IPS-11a (cell line): ENCODE measurements around the gene FBXL14.
"Not testable (repeated sequence)": the region's sequence is repeated elsewhere in the genome, so short reads cannot be mapped to it uniquely, and the experiment has no call there.

Experiments
- H3K4me3 ChIP-seq: one replicate; pipeline ENCODE4 v1.5.1; 2013; ENCODE audit warnings: low read depth, low read length, control low read depth

FBXL14 gene

DNA sequence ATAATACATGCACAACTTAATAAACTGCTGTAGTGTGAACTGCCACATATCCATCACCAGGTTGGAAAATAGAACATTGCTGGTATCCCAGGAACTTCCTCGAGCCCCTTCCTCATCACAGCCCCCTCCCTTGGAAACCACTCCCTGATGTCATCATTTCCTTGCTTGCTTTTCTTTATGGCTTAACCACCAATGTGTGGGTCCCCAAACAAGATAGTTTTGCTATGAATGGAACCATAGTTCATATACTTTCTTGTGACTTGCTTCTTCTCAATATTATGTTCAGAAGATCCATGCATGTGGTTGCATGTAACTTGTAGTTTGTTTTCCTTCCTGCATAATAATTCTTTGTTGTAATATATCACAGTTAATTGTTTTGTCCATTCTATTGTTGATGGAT is 25.7 kb upstream of the FBXL14 start:
- H3K4me3 ChIP-seq, result no peak overlapping the region

DNA sequence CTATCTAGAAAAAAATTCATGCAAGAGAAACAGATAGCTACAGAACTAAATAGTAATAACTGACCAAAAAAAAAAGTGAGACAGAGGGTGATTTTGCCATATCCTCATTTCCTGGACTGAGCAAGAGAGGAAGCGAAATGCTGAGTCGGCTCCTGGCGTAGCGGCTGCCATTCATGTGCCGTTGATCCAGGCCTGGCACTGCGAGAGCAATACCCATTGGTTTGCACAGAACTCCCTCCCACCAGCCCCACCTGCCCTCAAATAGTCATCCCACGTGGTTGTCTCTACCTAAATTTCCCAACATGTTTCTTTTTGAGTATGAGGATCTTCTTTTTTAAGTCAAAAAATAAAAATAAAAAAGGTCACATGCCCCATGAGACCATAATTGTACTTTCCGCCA is 25.2 kb upstream of the FBXL14 start:
- H3K4me3 ChIP-seq, result no peak overlapping the region

DNA sequence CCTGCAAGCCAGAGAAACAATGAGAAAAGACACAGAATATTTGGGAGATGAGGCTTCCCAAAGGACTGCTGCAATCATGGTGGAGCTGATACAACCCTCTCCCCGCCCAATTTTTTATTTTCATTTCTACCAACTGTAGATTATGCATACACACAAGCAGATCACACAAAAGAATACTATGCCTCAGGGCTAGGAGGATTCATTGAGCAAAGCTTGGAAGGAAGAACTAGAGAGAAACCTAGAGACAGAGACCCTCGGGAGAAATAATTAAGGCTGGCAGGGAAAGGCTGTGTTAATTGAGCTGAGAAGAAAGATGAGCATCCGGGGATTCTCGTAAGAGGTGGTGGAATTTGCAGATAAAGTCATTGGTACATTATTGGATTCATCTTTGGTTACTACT is 24.8 kb upstream of the FBXL14 start:
- no peak overlapping the region for H3K4me3 ChIP-seq

DNA sequence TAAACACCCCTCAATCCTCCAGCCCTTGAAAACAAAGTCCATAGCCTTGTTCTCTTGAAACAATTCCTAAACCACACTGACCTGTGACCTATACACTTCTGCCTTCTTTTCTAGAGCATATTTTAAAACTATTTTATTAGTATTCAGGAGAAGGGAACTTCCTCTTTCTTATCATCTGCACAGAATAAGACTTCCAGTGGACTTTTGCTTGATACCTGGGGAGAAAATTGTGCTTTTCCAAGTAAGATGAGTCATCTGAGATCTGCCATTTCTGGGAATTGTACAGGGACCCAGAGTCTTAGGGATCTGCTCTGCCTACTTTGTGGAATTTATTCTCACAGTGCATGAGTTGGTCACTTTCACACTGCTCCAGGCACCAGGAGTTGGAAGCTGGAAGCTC is 24.1 kb upstream of the FBXL14 start:
- no peak overlapping the region for H3K4me3 ChIP-seq

DNA sequence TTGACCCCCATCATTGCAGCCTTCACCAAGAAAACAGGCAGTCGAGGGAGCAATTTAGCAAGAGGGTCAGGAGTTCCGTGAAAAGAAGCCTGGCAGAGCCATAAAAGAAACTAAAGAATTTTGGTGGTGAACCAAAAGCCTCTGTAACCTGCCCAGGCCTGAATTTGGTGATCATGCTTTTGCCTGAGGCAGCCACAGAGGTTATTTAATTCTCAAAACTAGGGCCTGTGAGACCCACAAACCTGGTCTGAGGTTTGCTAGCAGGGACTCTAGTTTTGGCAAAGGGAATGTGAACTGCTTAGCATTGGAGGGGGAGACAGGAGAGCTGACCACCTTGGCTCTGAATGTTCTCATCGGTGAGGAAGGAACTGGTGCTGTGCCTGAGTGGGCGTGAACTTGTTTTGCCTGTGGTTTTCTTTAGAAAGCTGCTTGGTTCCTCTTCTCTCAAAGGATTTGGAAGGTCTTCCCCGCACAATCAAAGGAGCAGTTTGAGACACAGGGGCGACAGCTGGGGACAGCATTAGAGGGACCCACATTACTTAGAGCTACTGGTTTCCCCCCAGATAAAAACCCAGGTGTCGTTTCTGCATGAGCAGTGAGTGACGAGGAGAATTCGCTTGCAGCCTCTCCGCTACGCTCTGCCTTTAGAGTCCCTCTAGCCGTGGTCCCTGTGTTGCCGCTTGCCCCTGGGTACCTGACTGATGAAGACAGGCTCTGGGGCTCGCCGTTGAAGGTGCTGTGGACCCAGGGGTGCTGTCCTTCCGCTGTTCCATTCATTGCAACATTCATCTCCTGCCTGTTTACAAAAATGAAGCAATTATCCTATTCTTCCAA is 22.1 kb upstream of the FBXL14 start:
- H3K4me3 ChIP-seq, result no peak overlapping the region

DNA sequence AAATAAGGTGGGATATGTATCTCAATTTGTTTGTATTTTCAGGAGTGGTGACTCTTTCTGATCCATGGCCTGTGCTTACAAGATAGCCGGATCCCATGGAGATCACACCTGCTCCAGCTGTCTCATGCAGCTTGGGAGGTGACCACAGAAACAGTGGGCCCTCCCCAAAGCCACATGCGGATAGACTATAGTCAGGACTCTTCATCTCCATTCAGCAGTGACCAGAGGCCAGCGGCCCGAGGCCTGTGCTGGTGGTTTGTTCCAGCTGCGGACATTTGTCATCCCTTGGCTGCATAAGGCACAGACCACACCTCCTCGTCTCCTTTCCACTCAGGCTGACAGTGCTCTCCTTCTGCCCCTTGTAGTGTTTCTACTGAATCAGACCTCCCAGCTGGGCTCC is 20.0 kb upstream of the FBXL14 start:
- no peak overlapping the region for H3K4me3 ChIP-seq

DNA sequence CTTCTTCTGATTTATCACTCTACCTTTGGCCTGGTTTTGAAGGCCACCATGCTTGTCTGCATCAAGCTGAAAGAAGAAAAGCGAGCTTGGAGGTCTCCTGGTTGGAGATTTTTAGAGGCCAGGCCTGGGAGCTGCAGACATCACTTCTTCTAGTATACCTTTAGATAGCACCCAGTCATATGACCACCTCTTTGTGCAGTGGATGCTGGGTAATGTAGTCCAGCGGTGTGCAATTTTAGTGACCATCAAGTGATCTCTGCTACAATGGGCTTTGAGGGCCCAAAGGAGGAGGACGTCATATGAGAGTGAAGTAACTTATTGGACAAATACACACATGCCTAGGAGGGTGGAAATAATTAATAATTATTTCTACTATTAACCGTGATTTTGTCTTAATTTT is 19.5 kb upstream of the FBXL14 start:
- H3K4me3 ChIP-seq, result no peak overlapping the region

DNA sequence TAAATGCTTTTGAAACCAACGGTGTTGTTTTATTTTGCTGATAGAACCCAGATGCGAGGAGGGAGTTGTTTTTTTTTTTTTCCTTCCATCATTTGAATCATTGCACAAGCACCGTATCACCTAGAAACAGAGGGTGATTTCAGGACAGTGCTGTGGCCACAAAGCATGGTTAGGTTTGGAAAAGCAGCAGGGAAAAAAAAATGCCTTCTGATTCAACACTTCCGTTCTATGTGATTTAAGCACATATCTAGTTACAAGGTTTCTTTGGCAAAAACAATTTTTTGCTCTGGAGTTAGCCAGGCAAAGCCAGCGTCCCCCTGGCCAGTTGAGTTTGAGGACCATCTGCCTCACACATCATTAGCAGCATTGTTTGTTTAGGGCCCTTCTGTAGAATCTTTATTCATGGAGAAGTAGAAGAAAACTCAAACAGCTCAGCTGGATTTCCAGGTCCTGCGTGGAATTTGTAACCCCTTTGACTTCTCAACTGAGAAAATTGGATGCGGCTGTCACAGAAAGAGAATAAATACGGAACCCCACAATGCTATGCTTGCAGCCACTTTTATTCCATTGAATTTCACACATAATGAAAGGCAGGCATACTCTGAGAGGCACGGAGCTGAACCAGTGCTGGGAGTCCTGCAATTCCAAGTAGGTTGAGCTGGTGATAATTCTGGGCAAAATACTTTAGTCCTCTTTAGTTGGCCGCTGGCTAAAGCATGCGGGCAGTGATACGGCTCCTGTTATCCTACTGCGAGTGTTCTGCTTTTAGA is 17.6 kb upstream of the FBXL14 start:
- H3K4me3 ChIP-seq, result no peak overlapping the region

DNA sequence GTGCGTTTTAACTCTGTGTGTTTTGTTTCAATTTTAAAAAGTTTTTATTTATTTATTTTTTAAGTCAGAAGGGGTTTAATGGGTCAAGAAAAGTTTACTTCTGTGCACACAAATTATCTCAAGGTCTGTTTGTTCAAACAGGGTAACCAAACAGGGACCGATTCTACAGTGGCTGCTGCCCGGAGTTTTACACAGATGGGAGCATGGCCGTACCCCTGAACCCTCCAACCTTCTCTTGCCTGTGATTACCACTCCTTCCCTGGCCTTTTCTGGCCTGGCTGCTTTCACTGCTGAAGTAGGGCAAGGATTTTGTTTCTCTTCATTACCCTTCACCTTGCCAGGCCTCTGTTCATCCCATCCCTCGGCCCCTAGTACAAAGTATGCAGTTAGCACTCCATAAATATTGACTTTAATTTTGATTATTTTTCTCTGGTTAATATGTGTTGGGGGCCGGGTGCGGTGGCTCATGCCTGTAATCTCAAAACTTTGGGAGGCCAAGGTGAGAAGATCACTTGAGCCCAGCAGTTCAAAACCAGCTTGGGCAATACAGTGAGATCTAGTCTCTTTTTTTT is 15.8 kb upstream of the FBXL14 start:
- no peak overlapping the region for H3K4me3 ChIP-seq

DNA sequence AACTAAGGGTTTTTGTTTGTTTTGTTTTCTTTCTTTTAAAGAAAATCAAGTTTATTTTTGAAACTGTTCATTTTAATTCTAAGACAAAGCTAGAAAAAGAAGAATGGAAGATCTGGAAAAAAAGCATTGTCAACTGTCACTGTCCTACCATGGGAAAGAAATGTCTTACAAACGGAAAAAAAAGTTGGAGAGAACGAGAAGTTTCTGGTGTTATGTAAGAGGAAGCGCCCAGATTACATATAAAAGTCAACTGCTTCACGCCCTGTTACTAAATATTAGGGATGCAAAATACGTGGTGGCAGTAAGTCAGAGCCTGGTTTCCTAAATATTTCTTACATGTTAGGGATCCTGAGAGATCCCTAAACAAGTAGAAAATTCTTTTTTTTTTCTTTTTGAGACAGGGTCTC is 14.3 kb upstream of the FBXL14 start:
- H3K4me3 ChIP-seq, result no peak overlapping the region

DNA sequence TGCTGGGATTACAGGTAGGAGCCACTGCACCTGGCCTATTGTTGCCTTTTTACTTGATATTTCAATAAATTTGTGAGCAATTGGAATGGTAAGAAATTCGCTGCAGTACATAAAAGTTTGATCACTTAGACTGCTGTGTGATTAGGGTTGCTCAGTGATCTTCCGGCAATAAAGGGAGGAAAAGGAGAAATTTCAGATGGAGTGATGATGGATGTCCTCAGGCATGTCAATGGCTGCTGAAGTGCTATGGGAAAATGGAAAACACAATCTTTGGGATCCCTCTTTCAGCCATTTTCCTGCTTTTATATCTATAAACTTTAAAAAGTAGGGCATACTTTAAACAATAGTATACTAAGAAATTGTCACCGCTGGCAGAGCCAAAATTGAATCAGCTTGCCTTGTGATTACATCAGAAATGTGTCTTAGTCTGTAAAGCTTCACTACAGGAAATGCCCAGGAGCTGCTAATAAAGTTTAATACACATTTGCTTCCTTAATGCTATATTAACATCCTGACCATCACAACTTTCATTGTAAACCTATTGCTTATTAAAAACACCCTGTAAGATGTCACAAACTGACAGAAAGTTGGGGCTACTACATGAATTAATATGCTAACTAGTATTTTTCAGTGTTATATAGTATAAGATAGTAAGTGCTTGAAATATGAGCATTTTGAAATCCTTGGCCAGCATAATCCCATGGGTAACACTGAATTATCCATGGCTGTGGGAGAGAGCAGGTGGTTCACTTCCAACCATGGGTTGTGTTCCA is 13.7 kb upstream of the FBXL14 start:
- no peak overlapping the region for H3K4me3 ChIP-seq

DNA sequence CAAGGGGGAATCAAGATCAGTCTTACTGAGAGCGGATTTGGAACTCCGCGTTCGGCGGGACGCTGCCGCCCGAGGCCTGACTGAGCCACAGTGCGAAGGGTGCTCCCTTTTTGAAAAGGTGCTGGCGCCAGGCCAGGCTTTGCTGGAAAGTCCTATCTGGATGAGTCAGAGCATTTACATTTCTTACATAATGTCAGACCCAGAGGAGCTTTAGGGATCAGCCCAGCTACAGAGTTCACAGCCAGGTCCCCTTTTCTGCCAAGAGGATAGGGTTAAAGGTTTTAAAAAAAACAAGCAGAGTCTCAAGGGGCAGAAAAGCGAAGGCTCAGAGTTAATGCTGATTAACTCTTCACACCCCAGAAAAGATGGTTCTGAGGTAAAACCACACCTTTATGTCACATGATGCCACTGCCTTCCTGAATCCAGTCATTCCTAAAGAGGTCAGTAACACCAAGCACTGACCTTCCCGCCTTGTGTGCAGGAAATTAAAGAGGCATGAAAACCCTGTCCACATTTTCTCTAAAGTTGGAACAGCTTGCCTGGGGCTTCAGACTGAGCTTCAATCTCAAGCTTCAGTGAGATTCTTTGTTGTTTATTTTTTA is 11.7 kb upstream of the FBXL14 start:
- peak overlapping the region; percentile 31 for H3K4me3 ChIP-seq

DNA sequence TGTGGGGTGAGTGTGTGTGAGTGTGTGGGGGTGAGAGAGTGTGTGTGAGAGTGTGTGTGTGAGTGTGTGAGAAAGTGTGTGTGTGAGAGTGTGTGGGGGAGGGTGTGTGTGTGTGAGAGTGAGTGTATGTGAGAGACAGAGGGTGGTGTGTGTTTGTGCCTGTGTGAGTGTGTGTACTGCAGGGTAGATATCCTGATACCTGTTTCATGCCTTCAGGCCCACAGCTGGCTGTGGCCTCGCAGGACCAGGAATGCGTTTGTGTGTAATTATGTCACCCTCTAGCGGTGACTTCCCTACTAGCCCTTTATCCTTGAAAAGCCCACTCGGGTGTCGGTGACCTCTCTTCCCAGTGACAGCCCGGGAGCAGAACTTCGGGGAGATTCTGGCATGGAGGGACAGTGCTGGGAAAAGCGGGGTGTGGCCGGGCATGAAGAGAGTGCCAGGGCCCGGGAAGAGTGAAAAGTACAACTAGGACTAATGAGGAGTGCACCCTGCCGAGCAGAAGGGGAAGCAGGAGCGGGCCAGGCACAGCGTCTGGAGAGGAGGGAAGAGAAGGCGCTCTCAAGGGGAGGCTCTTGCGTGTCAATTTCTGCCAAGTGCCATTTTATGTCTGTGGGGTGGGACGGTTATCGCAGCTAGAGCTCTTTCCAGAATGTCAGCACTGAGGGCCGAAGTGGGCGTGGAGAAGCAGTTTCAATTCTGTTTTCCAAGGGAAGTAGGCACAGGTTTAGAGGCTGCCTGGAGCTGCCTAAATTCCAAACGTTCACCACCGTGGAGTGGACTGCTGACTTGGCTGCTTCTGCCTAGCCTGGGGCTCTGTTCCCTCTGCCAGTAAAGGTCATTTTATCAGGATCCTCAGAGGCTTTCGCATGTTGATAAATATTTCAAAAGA is 11.0 kb upstream of the FBXL14 start:
- H3K4me3 ChIP-seq, result peak overlapping the region; percentile 31

DNA sequence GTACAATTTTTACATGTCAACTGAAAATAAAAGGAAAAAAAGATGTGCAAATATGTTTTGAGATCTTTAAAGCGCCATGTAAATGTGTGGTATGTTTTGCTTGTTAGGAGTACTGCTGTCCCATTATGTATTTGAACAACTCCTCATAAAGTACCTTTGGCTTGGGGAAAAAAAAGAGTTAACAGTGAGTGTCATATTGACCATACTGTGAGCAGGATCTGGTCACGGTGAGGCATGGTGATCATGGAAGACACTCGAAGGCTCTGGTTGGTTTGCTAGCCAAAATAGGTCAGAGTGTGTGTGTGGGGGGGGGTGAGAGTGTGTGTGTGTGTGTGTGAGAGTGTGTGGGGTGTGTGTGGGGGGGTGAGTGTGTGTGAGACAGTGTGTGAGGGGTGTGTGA is 10.1 kb upstream of the FBXL14 start:
- no peak overlapping the region for H3K4me3 ChIP-seq

DNA sequence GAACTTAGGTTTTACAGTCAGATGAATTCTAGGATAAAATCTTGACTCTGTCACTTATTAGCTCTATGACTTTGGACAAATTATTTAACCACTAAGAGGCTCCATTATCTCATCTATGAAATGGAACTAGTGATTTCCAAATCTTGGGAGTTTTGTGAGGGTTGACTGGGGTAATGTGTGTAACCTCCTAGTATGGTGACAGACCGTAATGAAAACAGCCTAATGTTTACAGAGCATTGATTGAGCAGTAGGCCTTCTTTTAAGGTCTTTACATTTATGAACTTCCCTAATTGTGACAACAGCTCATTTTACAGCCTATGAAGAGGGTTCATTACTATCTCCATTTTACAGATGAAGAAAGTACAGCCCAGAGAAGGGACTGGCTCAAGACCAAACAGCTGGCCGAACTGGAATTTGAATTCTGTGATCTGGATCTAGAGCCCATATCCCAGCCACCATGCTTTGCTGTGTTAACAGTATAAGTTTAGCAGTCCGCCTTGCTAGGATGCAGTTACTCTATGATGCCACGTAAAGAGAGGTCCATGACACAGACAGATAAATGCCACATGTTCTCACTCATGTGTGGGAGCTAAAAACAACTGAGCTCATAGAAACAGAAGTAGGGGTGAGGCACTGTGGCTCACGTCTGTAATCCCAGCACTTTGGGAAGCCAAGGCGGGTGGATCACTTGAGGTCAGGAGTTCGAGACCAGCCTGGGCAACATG is 9.1 kb upstream of the FBXL14 start:
- no peak overlapping the region for H3K4me3 ChIP-seq

DNA sequence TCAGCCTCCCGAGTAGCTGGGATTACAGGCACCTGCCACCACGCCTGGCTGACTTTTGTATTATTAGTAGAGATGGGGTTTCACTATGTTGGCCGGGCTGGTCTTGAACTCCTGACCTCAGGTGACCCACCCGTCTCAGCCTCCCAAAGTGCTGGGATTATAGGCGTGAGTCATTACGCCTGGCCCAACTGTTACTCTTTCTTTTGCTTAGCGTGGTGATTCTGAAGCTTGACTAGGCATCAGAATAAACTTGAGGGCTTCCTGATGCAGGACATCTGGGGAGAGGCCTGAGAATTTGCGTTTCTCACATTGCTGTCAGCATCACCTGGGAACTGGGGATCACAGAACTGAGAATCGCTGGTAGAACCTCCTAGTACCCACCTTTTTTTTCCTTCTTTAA is 8.3 kb upstream of the FBXL14 start:
- not testable (repeated sequence) for H3K4me3 ChIP-seq

DNA sequence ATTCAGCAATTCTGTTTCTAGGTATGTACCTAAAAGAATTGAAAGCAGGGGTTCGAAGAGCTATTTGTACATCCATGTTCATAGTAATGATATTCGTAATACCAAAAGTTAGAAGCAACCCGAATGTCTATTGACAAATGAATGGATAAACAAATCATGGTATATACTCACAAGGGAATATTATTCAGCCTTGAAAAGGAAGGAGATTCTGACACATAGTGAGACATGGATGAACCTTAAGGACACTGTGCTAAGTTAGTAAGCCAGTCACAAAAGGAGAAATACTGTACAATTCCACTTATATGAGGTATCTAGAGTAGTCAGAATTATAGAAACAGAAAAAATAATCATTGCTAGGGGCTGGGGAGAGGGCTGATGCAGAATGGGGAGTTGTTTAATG is 4.4 kb upstream of the FBXL14 start:
- no peak overlapping the region for H3K4me3 ChIP-seq

DNA sequence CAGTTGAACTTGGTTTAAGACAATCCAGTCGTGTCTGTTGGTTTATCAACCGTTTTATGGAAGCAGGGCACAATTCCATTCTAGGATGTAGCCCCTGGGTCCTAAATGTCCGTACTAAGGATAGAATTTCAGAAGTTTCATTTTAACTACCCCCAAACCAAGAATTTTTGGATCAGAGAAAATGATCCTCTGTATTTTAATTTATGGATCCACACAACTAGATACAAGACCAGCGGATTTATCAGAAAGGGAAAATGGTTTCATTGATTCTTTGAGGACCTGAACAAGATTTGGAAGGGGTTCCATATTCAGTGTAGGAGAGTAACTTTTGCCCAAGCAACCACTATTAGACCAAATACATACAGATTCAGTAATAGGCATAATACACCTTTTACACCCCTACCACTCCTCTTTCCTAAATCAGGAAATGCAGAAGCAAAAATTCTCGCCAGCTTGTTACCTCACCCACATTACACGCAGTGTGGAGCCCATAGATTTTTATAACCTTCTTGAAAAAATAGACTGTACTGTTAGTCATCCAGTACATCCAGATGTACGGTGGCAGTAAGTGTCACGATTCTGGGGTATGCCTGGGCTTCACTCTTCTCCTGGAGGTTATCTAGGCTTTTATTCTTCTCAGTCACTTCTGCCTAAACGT is 1.4 kb upstream of the FBXL14 start:
- H3K4me3 ChIP-seq, result no peak overlapping the region
